NCI-H526 (cell line): ENCODE data around the gene RALY.

Experiments used
- DNase-seq, 2 experiments: peaks; one replicate each; lab custom pipeline; 2025; lab: John Stamatoyannopoulos, UW

RALY gene

DNA sequence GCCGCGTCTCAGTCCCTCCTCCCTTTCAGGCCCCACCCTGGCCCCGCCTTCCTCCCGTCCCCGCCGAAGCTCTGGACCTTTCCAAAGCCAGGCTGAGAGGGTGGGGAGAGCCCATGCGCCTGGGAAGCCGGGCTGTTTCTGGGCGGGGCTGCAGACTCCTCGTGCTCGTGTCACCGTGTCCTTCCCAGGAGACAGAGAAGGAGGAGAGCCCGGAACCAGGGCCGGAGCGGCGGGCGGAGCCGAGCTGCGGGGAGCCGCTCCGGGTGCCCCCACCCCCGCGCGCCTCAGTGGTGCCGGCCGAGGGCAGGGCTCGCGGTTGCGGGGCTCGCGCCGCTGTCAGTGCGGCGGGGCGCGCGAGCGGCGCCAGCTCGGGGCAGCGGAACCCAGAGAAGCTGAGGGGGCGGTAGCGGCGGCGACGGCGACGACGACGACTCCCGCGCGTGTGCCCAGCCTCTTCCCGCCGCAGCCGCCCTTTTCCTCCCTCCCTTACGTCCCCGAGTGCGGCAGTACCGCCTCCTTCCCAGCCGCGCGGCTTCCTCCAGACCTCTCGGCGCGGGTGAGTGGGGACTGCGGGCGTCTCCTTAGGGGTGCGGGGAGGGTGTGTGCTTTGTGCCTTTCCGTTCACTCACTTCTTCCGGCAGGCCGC lies at the start of gene RALY:
Gene RALY (plus strand): TSS at position 336 of the 646 bp plus-strand sequence. CDS start 78,164 bp downstream, outside the sequence.
- DNase-seq = peak in 1 of 2 experiments; percentile 96

DNA sequence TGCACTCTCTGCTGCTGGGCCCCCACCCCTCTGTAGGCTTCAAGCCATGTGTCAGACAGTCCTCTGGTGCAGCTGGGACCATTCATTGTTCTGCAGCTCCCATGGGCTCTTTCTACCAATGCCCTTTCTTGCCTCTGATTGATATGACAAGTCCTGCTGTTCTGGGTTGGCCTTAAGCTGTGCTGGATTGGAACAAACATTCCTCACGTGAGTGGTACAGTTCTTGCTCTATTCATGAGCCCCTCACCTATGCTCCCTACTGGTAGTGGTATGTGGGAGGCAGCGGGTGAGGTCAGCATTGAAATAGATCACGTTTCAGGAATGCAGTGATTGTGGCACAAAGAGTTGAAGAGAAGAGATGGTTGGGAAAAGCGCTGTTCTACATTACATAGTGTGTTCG lies 48.8 kb upstream of the RALY start:
- DNase-seq = no peak

DNA sequence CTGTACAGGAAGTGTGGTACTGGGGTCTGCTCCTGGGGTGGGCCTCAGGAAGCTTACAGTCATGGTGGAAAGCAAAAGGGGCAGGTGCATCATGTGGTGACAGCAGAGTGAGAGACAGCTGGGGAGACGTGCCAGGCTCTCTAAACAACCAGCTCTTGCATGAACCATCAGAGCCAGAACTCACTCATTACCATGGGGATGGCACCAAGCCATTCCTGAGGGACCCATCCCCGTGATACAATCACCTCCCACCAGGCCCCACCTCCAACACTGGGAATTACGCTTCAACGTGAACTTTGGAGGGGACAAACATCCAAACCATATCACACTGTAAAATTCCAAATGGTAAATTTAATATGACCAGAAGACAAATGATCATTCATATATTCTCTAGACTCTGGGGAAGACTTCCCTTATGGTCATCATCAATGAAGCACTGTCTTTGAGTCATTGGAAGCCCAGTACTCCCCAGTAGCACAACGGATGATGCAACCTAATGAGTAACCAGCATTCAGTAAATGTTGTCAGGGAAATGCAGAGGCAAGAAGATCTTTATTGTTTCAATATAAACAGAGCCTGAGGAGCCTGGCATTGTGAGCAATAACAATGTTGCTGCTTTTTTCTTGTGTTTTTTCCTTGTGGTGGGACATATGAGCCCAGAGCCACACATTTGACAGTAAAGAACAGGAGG lies 48.2 kb upstream of the RALY start:
- no peak for DNase-seq

DNA sequence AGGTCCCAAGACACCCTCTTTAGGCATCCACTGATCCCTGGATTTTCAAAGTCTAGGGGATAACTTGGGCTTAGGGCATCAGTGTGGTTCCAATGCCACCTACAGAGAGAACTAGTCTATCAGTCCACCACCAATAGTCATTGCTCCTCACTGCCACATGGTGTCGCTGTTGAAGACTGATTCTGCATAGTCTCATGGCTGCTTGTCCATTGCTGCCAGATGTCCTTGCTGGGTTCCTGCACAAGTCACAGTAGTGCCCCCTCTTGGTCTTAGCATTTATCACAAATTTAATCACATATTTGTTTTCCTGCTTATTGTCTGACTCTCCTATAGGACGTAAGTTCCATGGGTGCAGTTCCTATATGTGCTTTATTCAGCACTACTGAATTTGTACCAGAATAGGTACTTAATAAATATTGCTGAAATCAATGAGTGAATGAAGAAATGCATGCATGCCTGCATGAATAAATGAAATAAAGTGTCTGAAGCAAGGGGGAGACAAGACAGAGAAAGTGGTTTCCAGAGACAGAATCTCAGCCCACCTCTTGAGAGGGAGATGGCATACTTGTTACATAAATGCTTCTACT lies 45.9 kb upstream of the RALY start:
- DNase-seq = peak; percentile 60 to 78

DNA sequence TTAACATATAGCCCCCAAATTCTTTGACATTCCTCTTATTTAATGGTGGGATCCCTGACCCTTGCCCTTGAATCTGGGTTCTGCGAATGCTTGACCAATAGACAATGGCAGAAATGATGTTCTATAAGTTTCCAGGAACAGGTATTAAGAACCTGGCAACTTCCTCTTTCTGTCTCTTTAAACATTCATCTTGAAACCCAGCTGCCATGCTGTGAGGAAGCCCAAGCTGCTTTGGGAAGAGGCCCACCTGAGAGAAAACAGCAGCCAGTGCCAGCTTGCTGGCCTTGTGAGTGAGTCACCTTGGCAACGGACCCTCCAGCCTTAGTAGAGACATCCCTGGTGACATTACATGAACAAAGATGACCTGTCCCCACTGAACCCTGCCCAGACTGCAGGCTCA lies 45.2 kb upstream of the RALY start:
- DNase-seq = no peak

DNA sequence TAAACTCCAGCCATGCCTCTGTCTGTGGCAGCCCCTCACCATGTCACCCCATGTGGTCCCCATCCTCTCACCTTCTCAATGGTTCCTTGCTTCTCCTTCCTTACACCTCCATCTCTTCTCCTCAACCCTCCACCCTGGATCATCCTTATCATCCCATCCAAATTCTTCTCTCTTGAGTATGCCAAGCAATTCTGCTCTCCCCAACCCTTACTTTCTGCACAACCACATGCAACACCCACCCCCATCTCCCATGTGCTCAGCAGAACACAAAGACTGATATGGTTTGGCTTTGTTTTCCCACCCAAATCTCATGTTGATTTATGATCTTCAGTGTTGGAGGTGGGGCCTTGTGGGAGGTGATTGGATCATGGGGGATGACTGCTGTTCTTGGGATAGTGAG lies 42.5 kb upstream of the RALY start:
- DNase-seq = no peak

DNA sequence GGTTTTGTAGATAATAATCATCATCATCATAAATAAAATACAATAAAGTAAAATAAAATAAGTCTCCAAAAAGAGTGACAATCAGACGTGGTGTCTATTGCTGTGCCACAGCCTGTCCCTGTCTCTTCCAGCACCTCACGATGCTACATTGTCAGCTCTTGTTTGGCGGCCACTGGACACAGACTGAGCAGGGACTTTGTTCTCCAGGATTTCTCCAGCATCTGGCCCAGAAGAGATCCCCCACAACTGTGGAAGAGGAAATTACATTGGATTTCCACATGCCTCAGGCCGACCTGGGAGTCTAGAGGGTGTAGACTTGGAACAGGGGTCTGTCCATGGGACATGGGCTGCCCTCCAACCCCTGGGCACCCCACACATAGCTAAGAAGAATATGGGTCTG lies 39.2 kb upstream of the RALY start:
- no peak for DNase-seq

DNA sequence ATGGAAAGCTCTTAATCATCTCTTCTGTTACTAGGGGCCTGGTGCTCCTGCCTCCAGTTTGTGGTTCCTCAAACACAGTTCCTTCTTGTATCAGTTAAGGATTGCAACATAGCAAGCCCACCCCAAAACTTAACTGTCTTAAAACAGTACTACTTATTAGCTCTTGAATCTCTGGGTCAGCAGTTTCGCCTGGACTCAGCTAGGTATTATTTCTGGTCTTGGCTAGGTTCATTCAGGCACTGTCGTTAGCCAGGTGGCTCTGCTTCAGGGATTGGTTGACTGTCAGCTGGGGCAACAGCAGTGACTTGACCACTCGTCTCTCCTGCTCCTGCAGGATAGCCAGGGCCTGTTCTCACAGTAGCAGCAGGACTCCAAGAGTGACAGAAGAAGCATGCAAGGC lies 30.0 kb upstream of the RALY start:
- DNase-seq = no peak

DNA sequence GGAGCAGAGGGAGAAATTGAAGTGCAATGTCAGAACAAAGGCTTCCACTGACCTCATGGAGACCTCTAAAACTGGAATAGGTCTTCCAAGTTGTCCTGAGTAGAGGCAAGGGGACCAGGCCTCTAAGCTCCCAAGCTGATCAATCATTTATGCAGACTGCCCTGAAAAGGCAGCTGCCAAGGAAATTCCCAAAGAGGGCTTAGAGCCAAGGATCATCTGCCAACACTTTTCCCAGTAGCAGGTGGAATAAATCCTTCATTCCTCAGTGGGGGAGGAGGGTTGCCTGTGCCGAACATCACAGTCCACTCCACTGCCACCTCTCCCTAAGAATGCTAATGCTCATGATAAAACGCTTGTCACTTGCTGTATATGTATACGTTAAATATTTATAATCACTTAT lies 29.3 kb upstream of the RALY start:
- DNase-seq = no peak

DNA sequence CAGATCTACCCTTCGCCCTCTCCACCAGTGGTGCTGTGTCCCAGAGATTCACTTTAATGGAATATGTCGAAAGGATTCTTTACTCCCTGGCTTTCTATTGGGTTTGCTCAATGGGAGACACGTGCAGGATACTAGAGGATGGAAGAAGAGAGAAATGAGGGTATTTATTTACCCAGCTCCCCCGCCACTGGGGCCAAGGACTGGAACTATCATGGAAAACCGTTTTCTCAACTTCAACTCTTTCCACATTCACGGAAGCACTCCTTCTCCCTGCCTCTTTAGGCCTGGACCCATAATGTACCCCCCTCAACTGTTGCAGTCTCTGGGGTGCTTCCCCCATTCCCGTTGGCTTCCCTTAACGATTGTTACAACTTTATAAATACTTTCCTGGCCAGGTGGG lies 26.6 kb upstream of the RALY start:
- DNase-seq = no peak

DNA sequence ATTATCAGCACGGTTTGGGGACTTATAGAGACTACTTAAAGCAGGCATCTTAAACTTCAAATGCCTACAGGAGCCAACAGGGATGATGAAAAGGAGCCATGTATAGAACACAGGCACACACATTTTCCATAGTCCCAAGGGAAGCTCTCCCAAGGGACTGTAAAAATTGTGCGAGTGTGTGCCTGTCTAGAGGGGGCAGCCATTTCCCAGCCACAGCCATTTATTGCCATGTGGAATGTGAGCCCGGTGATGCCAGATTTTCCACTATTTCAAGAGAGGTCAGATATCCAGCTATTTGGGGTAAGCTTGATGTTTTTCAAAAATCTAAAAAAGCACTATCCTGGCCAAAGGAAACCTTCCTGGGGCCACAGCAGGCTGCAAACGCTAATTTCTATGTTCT lies 24.1 kb upstream of the RALY start:
- DNase-seq = peak; percentile 18 to 45

DNA sequence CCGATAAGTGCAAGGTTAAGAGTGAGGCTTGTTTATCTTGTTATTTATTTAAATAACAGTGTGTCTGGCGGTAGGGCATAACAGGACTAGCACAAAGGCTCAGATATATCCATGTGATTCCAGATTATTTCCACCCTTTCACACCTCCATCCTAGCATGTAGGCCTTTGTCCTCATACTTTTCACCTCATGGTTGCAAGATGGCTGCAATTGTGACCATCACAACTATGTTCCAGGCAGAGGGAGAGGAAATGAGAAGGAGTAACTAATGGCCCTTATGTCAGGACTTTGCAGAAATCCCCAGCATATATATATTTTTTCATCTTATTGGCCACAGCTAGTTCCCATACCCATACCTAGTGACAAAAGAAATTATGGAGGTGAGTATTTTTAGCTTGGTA lies 23.5 kb upstream of the RALY start:
- no peak for DNase-seq

DNA sequence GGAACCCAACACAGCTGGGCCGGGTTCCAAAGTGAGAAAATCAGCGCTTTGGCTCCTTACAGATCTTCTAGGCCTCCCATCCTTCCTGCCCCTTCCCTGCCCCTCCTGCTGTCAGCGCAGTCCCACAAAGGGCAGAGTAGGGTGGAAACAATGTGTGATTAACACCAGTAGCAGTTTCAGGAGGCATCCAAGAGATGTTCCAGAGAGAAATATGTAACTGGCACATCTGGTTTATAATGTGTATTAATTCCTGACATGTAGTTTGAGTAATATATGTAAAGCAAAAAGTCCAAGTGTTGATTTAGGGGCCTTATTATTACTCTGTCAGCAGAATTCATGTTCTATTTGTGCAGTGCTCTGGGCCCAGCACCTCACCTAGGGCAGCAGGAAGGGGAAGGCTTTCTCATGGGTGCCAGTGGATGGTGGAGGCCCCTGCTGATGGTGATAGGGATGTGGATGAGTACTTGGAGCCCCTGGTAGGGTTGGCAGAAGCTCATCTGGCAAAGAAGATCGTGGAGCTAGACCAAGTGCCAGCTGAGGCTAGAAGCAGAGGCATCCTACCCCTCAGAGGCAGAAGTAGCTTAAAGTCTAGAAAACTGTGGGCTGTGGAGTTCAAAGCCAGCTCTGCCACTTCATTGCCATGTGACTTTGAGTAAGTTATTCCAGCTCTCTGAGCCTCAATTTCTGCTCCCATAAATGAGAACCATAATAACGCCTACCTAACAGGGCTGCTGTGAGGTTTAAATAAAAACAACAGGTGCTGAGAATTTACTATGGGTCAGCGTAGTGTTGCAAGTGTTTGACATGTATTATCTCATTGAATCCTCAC lies 22.4 kb upstream of the RALY start:
- no peak for DNase-seq

DNA sequence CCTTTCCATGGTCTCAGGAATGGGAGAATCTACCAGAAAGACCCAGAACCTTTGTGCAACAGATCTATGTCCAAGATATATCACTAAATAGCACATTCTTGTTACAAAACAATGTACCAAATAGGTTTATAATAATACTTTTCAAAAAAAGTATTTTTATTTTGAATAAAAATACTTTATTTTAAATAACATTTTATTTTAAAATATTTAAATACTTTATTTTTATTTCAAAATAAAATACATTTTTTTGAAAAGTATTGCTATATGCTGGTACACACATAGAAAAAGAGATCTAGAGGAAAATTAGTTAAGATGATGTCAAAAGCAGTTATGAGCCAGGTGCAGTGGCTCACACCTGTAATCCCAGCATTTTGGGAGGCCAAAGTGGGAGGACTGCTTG lies 16.8 kb upstream of the RALY start:
- no peak for DNase-seq

DNA sequence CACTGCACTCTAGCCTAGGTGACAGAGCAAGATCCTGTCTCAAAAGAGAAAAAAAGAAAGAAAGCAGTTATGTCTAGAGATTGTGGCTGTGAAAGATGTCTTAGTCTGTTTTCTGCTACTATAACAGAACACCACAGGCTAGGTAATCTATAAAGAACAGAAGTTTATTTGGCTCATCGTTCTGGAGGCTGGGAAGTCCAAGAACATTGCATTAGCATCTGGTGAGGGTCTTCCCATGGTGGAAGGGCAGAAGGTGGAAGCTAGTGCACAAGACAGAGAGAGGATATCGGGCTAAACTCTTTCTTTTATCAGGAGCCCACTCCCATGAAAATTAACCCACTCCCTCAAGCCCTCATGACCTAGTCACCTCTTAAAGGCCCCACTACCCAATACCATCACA lies 16.2 kb upstream of the RALY start:
- DNase-seq = no peak

DNA sequence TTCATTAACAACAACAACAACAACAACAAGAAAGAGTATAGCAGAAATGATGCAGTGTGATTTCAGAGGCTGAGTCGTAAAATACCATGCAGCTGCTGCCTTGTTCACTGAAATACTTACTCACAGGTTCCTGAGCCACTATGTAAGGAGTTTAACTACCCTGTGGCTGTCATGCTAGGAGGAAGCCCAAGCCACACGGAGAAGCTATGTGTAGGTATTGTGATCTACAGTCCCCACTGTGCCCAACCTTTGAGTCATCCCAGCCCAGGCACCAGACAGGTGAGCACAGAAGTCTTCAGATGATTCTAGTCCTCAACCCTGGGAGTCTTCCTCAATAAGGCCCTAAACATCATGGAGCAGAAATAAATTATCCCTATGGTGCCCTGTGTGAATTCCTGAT lies 14.6 kb upstream of the RALY start:
- DNase-seq = no peak

DNA sequence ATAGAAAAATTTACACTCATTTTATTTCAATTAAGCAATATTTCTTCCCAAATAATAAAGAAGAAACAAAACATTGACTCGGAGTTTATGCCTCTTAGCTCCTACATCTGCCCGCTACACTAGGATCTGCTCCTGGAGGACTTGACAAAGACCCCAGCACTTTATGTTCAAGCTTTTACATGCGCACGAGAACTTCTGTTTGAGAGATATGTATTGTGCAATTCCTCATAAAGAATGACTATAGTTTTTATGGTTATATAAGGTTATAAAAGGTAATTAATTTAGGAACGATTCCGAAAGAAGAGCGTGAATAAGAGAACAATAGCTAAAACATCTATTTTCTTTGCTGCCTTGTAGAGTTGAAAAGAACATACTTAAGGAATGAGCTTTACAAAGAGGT lies 12.4 kb upstream of the RALY start:
- DNase-seq = no peak

DNA sequence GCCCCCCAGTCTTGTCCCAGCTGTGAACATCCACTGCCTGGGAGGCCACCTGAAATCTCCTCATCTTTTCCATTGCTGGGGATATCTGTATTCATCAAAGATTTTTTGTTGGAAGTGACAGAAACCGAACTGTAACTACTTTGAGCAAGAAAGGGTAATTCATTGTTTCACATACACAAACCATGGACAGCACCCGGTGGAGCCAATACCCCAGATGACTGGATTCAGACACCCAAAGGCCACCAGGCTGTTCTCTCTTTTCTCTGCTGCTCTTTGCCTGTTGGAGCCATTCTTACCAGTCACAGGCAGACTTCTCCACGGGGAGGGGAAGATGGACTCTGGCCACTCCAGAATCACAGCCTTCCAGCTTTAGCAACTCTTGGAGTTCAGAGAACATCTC lies 11.7 kb upstream of the RALY start:
- DNase-seq = no peak

DNA sequence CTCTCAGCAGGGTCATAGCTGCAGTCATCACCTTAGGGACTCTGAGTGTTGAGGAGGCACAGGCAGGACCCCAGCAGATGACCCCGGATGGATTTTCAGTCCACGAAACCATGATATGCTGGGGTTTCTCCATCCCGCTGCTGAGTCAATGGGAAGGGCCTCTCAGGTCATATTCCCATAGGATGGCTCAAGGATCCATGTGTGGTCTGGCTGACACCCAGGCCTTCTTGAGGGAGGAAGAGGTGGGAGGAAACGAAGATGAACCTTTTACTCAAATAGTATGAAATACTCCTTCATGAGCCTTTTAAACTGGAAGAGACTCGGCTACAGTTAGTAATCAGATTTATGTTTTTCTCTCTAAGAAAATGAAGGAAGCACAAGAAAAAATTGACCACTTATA lies 10.3 kb upstream of the RALY start:
- no peak for DNase-seq

DNA sequence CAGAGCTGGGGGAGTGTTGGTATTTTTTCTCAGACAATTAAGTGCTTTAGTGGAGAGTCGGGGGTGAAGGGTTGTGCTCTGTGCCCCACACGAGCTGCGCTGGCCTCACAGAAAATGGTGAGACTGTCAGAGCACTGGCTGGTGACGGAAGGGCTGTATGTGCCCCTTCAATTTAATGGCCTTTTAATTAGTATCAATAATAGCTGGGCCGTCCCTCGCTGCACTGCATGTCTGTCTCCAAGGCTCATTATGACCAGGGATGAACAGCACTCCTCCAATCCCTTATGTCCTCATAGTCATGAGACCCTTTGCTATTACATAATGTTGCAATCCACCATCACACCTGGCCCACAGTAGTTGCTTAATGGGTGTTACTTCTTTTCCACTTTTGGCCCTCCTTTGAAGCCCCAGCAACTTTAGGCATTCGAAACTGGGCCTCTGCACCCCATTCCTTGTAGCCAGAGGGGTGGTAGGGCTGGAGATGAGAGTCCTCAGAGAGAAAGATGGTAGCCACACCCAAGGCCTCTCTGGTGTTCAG lies 9.5 kb upstream of the RALY start:
- no peak for DNase-seq

DNA sequence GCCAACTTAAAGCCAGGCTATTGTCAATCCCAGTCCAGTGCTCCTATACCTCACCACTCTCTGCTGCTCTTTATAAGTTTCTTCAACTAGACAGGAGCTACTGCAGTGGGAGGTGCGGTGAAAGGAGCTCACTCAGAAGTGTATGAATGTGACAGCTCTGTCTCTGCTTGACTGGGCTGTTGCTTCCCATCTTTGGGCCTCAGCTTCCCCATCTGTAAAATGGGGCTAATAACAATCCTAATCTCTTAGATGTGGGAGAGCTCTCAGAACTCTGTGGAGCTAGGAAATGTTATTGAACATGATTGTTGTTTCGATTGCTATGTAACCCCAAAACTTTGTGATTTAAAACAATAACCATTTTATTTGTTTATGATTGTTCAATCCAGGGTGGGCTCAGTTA lies 8.4 kb upstream of the RALY start:
- no peak for DNase-seq

DNA sequence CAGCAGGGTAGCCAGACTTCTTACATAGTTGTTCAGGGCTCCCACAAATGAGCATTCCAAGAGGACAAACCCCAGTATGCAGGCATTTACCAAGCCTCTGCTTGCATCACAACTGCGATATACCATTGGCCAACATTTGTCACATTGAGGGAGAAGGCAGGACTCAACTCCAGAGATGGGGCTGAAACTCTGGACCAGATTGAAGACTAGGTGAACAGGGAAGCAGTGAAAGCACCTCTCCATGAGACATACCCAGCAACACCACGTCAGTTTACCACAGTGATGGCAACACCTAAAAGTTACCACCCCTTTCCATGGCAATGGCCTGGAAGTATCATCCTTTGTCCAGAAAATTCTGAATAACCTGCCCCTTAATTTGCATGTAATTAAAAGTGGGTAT lies 7.9 kb upstream of the RALY start:
- no peak for DNase-seq
